ENCODE results near the gene ARFGAP1.
"Not testable (repeated sequence)": the region's sequence is repeated elsewhere in the genome, so short reads cannot be mapped to it uniquely, and the experiment has no call there.

The ARFGAP1 gene

GRCh38 chr20:63241272-63241671 is 31.3 kb upstream of the ARFGAP1 start:
- no peak for DNase-seq

GRCh38 chr20:63242736-63243135 is 29.9 kb upstream of the ARFGAP1 start:
- DNase-seq: no peak

GRCh38 chr20:63243604-63244247 is 28.9 kb upstream of the ARFGAP1 start:
- no peak for DNase-seq

GRCh38 chr20:63244468-63244867 is 28.1 kb upstream of the ARFGAP1 start:
- DNase-seq: no peak

- no peak for DNase-seq
Measured at GRCh38 chr20:63246490-63247288, 25.9 kb upstream of the ARFGAP1 start.

GRCh38 chr20:63247671-63248228 is 24.9 kb upstream of the ARFGAP1 start:
- DNase-seq: no peak

GRCh38 chr20:63248835-63249591 is 23.6 kb upstream of the ARFGAP1 start:
- no peak for DNase-seq

- DNase-seq: no peak
Measured at GRCh38 chr20:63249891-63250290, 22.7 kb upstream of the ARFGAP1 start.

- not testable (repeated sequence) for DNase-seq
Measured at GRCh38 chr20:63251350-63251749, 21.3 kb upstream of the ARFGAP1 start.

GRCh38 chr20:63252284-63252711 is 20.3 kb upstream of the ARFGAP1 start:
- no peak for DNase-seq

- no peak for DNase-seq
Measured at GRCh38 chr20:63253065-63253437, 19.6 kb upstream of the ARFGAP1 start.

- no peak for DNase-seq
Measured at GRCh38 chr20:63253438-63254231, 19.0 kb upstream of the ARFGAP1 start.

GRCh38 chr20:63254232-63254605 is 18.4 kb upstream of the ARFGAP1 start, which contains the start of gene NKAIN4:
TSS of gene NKAIN4 (minus strand) at chr20:63254463. CDS start at chr20:63254450, 13 bp downstream.
- no peak for DNase-seq

GRCh38 chr20:63254606-63255384 is 17.8 kb upstream of the ARFGAP1 start:
- no peak for DNase-seq

- DNase-seq: no peak
Measured at GRCh38 chr20:63255931-63256704, 16.5 kb upstream of the ARFGAP1 start.

GRCh38 chr20:63256954-63257353 is 15.7 kb upstream of the ARFGAP1 start:
- DNase-seq: no peak

- no peak for DNase-seq
Measured at GRCh38 chr20:63257629-63258028, 15.0 kb upstream of the ARFGAP1 start.

- DNase-seq: no peak
Measured at GRCh38 chr20:63258781-63259180, 13.8 kb upstream of the ARFGAP1 start.

- DNase-seq: no peak
Measured at GRCh38 chr20:63259734-63260460, 12.7 kb upstream of the ARFGAP1 start.

GRCh38 chr20:63260521-63260920 is 12.1 kb upstream of the ARFGAP1 start:
- no peak for DNase-seq
